Activated naive CD8-positive, alpha-beta T cell treated with anti-CD3 and anti-CD28 coated beads, Interleukin-2, amount 50 U/mL, for 16 hours (primary cell): Measurements from ENCODE around the gene IGF1.
A peak's percentile ranks its signal among the peaks of the same experiment; 100 is the strongest.

ENCODE experiments used
- DNase-seq: peaks from one replicate; pipeline ENCODE4 v3.0.0-alpha.2; 2020; ENCODE audit warnings: low read depth, low spot score

IGF1 gene

DNA sequence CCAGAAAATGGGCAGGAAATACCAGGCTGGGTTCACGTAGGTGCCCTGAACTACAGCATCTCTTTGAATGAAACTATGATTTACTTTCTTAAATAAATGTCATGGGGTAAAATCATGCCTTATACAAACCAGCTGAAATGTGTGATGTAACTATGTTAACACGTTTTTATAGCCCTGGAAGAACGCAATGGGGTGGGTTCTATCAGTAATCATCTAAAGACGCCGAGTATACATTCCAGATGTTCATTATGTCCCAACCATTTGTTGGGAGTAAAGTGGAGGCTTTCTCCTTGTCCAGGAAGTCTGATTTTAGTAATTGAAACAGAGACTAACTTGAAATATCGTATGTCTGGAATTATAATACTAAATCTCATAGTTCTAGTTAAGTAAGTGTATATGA is 16.2 kb upstream of the IGF1 start:
- no peak for DNase-seq

- DNase-seq: no peak
Measured at GRCh38 chr12:102487226-102487625, 6.9 kb upstream of the IGF1 start.

- no peak for DNase-seq
Measured at GRCh38 chr12:102486153-102486552, 5.8 kb upstream of the IGF1 start.

DNA sequence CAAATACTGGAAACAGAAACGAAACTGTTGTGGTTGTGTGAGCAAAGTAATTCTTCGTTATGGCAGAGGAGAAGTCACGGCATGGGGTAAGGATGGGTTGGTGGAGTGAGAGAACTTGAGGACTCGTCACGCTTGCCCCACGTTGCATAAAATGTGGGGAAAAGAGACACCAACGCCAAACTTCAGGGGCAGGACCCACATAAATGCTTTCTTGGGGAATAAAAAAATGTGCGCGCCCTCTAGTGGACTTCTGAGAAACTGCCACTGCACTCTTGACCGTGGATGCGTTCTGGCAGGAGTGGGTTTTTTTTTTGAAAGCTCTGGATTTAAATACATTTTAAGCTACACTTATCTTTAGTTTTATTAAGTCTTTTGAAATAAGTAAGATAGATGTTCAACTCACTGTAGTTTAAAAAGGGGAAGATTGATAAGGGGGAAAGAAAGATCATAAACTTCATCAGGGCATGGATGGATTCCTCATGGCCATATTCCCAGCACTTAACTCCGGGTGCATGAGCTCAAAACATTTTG is 4.1 kb upstream of the IGF1 start:
- DNase-seq: peak; percentile 47

GRCh38 chr12:102484017-102484416 is 3.7 kb upstream of the IGF1 start:
- no peak for DNase-seq

DNA sequence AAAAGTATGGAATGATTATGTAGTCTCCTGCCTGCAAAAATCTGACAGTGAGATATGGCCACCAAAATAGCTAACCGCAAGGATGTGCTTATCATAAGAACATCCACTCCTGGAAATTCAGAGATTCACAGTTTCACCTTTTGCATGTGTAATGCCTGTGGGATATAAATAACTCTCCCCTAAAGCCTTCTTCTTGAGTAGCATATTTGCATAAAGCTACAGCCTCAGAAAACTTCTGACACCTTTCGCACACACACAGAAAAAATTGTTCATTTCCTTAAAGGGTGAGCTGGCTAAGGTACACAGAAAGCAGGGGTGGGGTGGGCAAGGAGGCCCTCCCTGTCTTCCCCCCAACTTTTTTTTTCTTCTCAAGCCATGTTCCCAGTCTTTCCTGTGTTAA is 3.1 kb upstream of the IGF1 start:
- no peak for DNase-seq

GRCh38 chr12:102481705-102482425 is 1.5 kb upstream of the IGF1 start:
- no peak for DNase-seq

DNA sequence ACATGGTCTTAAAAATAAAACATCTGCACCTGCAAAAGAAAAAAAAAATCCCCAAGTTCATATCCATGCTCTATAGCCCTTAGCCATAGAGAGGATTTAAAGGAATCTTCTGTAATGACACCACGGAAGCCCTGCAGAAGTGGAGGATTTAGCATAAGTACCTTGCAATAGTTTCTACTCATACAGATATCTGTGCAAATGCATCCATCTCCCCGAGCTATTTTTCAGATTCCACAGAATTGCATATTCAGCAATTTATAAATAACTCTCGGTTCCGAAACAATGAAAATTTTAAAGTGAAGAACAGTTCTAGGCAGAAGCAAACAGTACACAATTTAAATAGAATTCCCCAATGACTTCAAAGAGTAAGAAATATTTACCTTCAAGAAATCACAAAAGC is 424 bp downstream of the IGF1 start:
- no peak for DNase-seq

DNA sequence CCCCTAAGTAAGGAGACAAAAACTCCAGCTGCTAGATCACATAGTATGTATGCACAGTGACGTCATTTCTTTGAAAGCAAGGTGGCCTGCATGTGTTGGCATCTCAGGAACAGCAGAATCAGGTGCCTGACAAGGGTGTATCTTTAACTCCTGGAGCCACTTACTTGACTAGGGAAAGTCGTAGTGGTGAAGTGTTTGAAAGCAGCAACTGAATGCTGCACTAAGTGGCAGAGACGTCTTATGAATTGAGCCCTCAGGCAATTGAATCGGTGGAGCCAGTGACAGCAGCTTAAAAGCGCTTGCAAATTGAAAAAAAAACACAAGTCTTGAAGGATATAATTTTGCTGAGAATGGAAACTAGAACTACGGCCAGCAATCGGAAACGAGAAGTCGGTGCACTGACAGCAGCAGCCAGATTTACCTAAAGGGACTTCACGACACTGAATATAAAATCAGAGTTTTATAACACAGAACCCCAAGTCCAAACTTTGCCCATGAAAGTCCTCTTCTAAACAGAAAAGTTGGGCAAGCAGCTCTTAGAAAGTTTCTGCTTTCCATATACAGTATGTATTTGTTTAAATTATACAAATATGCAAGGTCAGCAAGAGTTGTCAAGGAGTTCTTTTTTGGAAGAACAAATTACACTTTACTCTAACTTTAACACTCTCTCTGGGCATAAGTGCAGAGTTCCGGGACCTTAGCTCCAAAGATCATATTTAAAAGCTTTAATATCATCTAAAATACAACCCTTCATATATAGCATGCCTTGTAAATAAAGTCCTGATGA is 1.1 kb downstream of the IGF1 start:
- DNase-seq: no peak

DNA sequence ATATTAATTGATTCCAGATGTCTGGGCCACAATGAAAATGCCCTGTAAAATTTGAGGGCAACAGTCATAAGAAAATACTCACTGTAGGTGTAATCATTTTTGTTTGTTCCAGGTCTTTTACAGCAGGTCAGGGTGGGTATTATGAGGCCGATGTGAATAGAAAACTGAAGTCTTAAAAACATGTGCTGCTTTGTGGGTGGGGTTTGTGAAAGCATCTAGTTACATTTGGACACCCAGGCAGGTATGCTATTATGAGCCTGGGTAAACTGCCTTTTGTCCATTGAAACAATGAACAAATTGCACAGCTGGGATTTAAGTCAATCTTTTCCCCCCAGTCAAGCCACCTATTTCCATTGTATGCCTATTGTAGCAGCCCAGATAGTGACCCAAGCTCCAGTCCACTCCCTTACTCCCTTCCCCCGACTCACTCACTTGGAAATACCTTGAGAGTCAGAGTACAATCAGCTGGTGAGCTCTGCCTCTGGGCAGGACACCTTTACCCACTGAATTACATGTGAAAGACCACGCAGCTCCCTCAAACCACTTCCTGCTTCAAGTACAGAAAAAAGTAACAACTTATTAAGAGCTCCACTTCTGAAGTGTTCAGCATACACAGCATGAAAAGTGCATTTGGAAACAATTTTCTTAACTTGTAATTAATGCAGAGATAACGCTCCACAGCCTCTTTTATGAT is 1.8 kb downstream of the IGF1 start:
- DNase-seq: peak; percentile 7

DNA sequence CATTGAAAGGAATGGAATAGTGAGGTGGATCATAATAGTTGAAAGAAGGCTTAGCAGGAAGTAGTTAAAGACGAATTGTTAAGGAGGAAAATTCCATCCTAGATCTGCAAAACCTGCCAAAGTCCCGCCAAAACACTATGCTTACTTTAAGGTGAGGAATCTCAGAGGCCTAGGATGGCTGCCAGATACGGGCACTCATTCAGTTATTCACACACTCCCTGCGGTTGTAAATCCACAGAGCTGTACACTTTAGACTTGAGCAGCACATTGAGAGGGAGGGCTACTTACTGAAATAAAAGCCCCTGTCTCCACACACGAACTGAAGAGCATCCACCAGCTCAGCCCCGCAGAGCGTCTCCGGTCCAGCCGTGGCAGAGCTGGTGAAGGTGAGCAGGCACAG is 5.0 kb downstream of the IGF1 start:
- DNase-seq: no peak

- DNase-seq: no peak
Measured at GRCh38 chr12:102474438-102475064, 5.8 kb downstream of the IGF1 start.

DNA sequence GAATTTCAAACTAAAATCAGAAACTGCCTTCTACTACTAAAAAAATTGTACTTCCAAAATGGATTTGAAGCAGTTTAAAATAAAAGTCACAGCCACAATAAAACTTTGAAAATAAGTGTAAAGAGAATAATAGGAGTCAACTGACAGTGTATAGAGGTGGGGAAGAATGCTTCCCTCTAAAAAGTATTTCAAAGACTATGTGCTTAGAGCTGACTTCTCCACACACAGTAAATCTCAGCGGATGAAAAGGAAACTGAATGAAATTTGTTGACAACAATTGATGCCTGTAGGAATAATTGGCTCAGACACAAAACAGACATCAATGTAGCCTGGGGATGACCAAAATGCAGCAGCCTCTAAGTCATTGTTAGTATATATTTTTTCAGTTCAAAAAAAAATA is 7.9 kb downstream of the IGF1 start:
- no peak for DNase-seq

DNA sequence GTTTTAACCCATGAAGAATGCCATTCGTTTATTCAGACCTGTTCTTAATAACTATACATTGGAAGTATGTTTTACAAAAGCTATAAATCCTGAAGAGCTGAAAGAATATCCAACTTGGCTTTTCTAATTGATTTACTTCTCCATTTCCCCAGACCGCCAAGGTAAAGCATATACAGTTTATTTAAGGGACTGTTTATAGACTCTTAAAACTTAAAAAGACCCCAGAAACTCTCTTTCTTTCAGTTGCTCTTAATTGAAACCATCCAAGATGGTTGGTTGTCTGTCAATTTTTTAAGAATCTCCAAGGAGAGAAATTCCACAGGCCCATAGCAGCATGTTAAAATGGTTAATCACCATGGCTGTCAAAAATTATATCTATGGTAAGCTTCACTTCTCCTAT is 8.8 kb downstream of the IGF1 start:
- no peak for DNase-seq

- DNase-seq: no peak
Measured at GRCh38 chr12:102470945-102471344, 9.4 kb downstream of the IGF1 start.

DNA sequence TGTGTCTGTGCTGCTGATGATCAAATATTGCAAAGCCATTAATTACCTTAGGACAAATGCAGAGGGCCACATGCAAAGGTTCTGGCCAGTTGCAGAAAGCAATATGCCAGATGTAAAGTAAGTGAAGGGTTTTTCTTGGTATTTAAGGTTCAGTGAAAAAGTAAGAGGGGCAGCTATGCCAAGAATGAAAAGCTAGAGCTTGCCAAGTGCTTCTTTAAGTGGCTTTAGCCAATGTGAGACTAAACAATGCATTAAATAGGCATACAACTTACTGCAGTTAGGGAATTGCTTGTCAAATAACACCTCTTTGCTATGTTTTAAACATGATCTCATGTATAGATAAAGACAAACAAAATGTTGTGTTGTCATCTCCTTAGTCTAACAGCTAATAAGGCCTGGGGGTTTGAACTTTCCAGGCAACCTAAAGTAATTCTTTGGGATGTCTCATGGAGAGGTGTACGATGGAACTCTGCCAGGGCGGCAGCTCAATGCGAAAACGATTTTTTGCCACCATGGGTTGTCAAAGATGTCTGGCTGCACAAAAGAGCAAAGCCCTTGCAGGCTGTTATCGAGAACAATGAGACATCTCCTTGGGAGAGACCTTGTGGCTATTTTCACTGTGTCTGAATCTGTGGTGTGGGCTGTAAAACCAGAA is 12.0 kb downstream of the IGF1 start:
- DNase-seq: no peak

GRCh38 chr12:102465762-102466560 is 14.4 kb downstream of the IGF1 start:
- no peak for DNase-seq

- no peak for DNase-seq
Measured at GRCh38 chr12:102463659-102464249, 16.6 kb downstream of the IGF1 start.

DNA sequence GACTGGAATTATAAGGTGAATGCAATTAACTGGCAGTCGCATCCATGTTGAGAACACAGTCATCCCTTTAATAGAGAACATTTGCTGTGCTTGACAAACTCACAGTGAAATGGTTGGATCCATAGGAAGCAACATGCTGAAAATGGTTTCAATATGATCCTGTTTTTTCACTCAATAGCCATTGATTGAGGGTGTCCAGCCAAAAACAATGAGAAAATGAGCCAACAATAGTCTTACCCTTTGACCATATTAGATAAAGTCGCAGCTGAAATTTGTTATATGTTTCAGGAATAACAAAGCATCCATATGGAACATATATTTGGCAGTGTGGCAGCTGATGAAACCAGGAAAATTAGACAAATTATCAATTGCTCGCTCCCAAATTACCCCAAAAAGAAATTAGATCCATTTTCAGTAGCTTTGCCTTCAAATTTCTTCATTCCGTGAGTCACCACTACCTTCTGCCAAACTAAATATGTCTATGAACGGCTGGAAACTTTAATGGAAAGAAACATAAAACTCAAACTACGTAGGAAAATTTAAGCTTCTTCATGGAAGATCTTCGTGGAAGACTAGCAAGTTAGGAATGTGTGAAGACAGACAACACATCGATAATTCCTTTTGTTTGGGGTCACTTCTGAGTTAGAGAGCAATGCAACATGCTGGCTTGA is 17.4 kb downstream of the IGF1 start:
- DNase-seq: no peak

GRCh38 chr12:102462386-102462785 is 18.0 kb downstream of the IGF1 start:
- no peak for DNase-seq
